CD4-positive, alpha-beta T cell (primary cell): Measurements from ENCODE around the gene DACT2. TPM values are rescaled to one million over a fixed set of nuclear protein-coding genes. Genes with fewer than 3 reads are reported as not detected.

Experiments
- ATAC-seq: fragments of 200-7000 bp; cut with Tn5 transposase; one replicate; pipeline ENCODE4 v1.10.0; 2022; ENCODE audit warnings: mild to moderate bottlenecking; ENCODE audit not compliant: poor library complexity
- CTCF ChIA-PET: fragments of 350-600 bp; sonication (Branson Sonifier 250); formaldehyde crosslinking; loops from one replicate; lab custom pipeline; 2021; ENCODE audit warnings: antibody characterized with exemption, inconsistent platforms; lab: Charles Lee
- POLR2A ChIA-PET: fragments of 350-600 bp; sonication (Branson Sonifier 250); formaldehyde crosslinking; loops from one replicate; lab custom pipeline; 2021; ENCODE audit warnings: antibody characterized with exemption, inconsistent platforms; lab: Charles Lee
- DNase-seq, 14 experiments: peaks; one replicate each; pipeline ENCODE4 v3.0.0-alpha.2; 2013 to 2020; ENCODE audit warnings: mixed read lengths in 2 of 14
- H3K27ac ChIP-seq, 2 donors: one replicate each; pipeline versions ENCODE4 v1.5.1 to v1.7.0; 2013; ENCODE audit warnings: low read length in 2 of 2, low read depth in 1 of 2, mild to moderate bottlenecking in 1 of 2
- H3K27me3 ChIP-seq, 2 experiments: 1 replicate in 1 of 2; 2 replicates in 1 of 2; pipeline versions ENCODE4 v1.6.1 to v1.7.0; 2013; ENCODE audit warnings: low read length in 2 of 2, control low read depth in 1 of 2, mild to moderate bottlenecking in 1 of 2, moderate library complexity in 1 of 2; ENCODE audit not compliant: insufficient read depth in 2 of 2, control insufficient read depth in 1 of 2
- H3K36me3 ChIP-seq: one replicate; pipeline ENCODE4 v1.6.1; 2013; ENCODE audit warnings: low read length, control low read depth; ENCODE audit not compliant: insufficient read depth
- H3K4me1 ChIP-seq: one replicate; pipeline ENCODE4 v1.6.1; 2013; ENCODE audit warnings: low read length, control low read depth; ENCODE audit not compliant: insufficient read depth
- H3K4me3 ChIP-seq: one replicate; pipeline ENCODE4 v1.5.1; 2013; ENCODE audit warnings: mild to moderate bottlenecking, low read length, moderate library complexity
- H3K9me3 ChIP-seq, 2 experiments: 1 replicate in 1 of 2; 2 replicates in 1 of 2; pipeline versions ENCODE4 v1.6.1 to v1.7.0; 2013; ENCODE audit warnings: low read length in 2 of 2, mild to moderate bottlenecking in 2 of 2, control low read depth in 1 of 2, moderate library complexity in 1 of 2; ENCODE audit not compliant: control insufficient read depth in 1 of 2, insufficient read depth in 1 of 2
- H3K27ac Mint-ChIP-seq: one replicate; pipeline ENCODE4 v1.8.0; 2020; ENCODE audit warnings: mixed read lengths
- H3K27me3 Mint-ChIP-seq: one replicate; pipeline ENCODE4 v1.8.0; 2021; ENCODE audit warnings: mixed read lengths
- H3K36me3 Mint-ChIP-seq: one replicate; pipeline ENCODE4 v1.8.0; 2021; ENCODE audit warnings: low read depth, mixed read lengths
- H3K4me1 Mint-ChIP-seq: one replicate; pipeline ENCODE4 v1.8.0; 2021; ENCODE audit warnings: low read depth, mixed read lengths
- H3K4me3 Mint-ChIP-seq: one replicate; pipeline ENCODE4 v1.8.0; 2020; ENCODE audit warnings: mild to moderate bottlenecking, mixed read lengths
- H3K9me3 Mint-ChIP-seq: one replicate; pipeline ENCODE4 v1.8.0; 2020; ENCODE audit warnings: mixed read lengths
- intact Hi-C, 2 experiments: fragments of 100-400 bp; cut with DNase I in 1 of 2; cut with micrococcal nuclease in 1 of 2; formaldehyde crosslinking; loops; one replicate each; pipeline versions ENCODE4 v1.15.1 to v1.9.0; 2023 to 2025; cut with DNase I, micrococcal nuclease
- total RNA-seq, 174 experiments: library from RNA in 2 of 174; stranded (reverse) in 2 of 174; gene quantifications; one replicate each; pipeline ENCODE4 v1.2.3 and lab custom pipeline; 2021 to 2026
- TF ChIP-seq, protein P1 (sequence below): fragments of 200-600 bp; IDR thresholded peaks from one replicate; pipeline ENCODE4 v1.8.0; 2022; ENCODE audit warnings: antibody characterized with exemption, mild to moderate bottlenecking

Gene DACT2
- total RNA-seq, 2 experiments from 2014 or later: not detected

DNA sequence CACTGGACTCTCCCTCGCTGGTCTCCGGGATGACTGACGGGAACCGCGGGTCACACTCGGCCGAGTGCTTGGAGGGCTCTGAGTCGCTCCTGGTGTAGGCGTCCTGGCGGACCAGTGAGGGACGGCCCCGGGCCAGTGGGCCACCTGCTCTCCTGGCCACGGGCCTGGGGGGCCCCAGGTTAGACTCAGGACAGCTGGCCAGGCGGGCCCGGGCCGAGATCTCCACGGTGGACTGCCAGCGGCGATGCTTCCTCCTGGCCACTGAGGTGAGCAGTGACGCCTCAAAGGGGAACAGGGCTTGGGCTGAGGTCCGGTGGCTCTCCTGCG lies 11.9 kb downstream of the DACT2 start:
- TF ChIP-seq, protein P1, sequence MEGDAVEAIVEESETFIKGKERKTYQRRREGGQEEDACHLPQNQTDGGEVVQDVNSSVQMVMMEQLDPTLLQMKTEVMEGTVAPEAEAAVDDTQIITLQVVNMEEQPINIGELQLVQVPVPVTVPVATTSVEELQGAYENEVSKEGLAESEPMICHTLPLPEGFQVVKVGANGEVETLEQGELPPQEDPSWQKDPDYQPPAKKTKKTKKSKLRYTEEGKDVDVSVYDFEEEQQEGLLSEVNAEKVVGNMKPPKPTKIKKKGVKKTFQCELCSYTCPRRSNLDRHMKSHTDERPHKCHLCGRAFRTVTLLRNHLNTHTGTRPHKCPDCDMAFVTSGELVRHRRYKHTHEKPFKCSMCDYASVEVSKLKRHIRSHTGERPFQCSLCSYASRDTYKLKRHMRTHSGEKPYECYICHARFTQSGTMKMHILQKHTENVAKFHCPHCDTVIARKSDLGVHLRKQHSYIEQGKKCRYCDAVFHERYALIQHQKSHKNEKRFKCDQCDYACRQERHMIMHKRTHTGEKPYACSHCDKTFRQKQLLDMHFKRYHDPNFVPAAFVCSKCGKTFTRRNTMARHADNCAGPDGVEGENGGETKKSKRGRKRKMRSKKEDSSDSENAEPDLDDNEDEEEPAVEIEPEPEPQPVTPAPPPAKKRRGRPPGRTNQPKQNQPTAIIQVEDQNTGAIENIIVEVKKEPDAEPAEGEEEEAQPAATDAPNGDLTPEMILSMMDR: no peak
- no peak for ATAC-seq
- POLR2A ChIA-PET: no interaction called here

DNA sequence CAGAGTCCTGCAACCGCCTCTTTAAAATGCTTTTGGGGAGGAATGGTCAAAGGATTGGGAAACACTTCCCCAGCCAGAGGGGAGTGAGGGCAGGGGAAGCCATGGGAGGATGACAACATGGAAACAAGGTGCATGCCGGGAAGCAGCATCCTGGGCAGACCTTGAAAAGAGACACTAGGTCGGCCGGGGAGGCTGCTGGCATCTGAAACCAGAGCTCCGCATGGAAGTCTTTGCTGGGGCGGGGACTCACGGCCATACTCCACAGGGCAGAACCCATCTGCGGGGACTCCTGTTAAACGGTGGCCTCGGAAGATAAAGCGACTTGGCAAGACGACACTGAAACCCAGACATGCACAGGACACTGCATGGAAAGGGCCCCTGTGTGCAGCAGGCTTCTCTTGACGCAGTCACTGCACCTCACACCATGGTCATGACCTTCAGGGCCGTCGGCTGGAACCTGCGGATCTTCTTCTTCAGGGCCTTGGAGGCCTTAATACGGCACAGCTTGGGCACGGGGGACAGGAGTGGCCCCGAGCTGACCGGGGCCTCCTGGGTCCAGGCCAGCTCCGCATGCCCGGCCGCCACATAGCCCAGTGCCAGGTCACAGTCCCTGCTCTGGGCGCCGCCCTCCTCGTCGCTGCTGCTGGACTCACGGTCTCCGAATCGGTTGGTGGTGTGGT lies 12.4 kb downstream of the DACT2 start:
- H3K4me3 ChIP-seq: no peak overlapping the region
- ChIA-PET CTCF (no interaction called here), POLR2A (no interaction called here)
- Mint-ChIP-seq H3K27ac (no peak overlapping the region), H3K27me3 (peaks cover under 1% of the 10 kb centered on the region), H3K4me1 (no peaks in the 10 kb centered on the region), H3K36me3 (no peaks in the 10 kb centered on the region), H3K9me3 (no peaks in the 10 kb centered on the region), H3K4me3 (no peak overlapping the region)
- H3K9me3 ChIP-seq: peaks cover 0 to 20% of the 10 kb centered on the region in 2 experiments
- TF ChIP-seq, protein P1: no peak
- intact Hi-C loops: no loop called here
- DNase-seq (no peak), ATAC-seq (no peak)
- peaks cover under 1 to 2% of the 10 kb centered on the region in 2 experiments for H3K27me3 ChIP-seq
- H3K36me3 ChIP-seq: no peaks in the 10 kb centered on the region
- no peaks in the 10 kb centered on the region for H3K4me1 ChIP-seq
- no peak overlapping the region for H3K27ac ChIP-seq

More for the DNA sequence above, 11.9 kb downstream of the DACT2 start:
- H3K4me3 Mint-ChIP-seq: no peak overlapping the region
- intact Hi-C loops: no loop called here
- peaks cover 0 to 21% of the 10 kb centered on the region in 2 experiments for H3K9me3 ChIP-seq
- H3K4me3 ChIP-seq: no peak overlapping the region
- no peak for DNase-seq
- H3K36me3 Mint-ChIP-seq: no peaks in the 10 kb centered on the region
- peaks cover 6% of the 10 kb centered on the region for H3K27me3 Mint-ChIP-seq
- H3K4me1 ChIP-seq: no peaks in the 10 kb centered on the region
- H3K4me1 Mint-ChIP-seq: no peaks in the 10 kb centered on the region
- H3K27me3 ChIP-seq: peaks cover 0 to 2% of the 10 kb centered on the region in 2 experiments
- H3K36me3 ChIP-seq: no peaks in the 10 kb centered on the region
- CTCF ChIA-PET: no interaction called here
- no peaks in the 10 kb centered on the region for H3K9me3 Mint-ChIP-seq
- H3K27ac ChIP-seq: no peak overlapping the region
- H3K27ac Mint-ChIP-seq: no peak overlapping the region

DNA sequence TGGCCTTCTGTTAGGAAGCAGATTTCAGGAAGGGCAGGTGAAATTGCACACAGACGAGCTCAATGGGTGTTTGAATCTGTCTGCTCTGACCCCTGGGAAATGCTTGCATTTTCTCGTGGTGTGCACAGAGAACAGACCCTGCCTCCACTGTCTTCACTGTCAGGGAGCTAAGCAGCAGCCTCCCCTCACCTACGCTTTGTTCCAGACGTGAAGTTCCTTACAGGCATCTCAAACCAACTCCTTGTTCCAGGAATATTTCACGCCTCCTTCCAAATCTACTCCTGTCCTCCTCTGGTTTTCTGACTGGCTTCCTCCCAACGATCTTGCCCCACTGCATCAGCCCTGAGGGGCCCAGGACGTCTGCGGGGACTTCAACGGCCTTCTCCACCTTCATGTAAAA lies 13.7 kb downstream of the DACT2 start:
- peaks cover 6% of the 10 kb centered on the region in 2 experiments for H3K27me3 ChIP-seq
- no peaks in the 10 kb centered on the region for H3K9me3 Mint-ChIP-seq
- TF ChIP-seq, protein P1: no peak
- no peak overlapping the region for H3K27ac ChIP-seq
- no peaks in the 10 kb centered on the region for H3K36me3 ChIP-seq
- ChIA-PET CTCF (no interaction called here), POLR2A (no interaction called here)
- no peak overlapping the region for H3K4me3 Mint-ChIP-seq
- no peaks in the 10 kb centered on the region for H3K4me1 Mint-ChIP-seq
- no peak overlapping the region for H3K4me3 ChIP-seq
- DNase-seq (no peak), ATAC-seq (no peak)
- intact Hi-C loops: no loop called here
- H3K4me1 ChIP-seq: no peaks in the 10 kb centered on the region
- no peaks in the 10 kb centered on the region for H3K36me3 Mint-ChIP-seq
- H3K27ac Mint-ChIP-seq: no peak overlapping the region
- peaks cover 6% of the 10 kb centered on the region for H3K27me3 Mint-ChIP-seq
- peaks cover 0 to 29% of the 10 kb centered on the region in 2 experiments for H3K9me3 ChIP-seq
